HUDEP-2 (cell line): ENCODE data around the gene ZNF205.

Experiments used
- DNase-seq, 76 experiments: peaks; one replicate each; lab custom pipeline; 2025; ENCODE audit not compliant: unreplicated experiment in 76 of 76; lab: John Stamatoyannopoulos, UW

The ZNF205 gene

GRCh38 chr16:3084969-3085670, 27.3 kb upstream of the ZNF205 start:
- DNase-seq = no peak

- no peak for DNase-seq
Measured at GRCh38 chr16:3085868-3086595, 26.4 kb upstream of the ZNF205 start.

DNA sequence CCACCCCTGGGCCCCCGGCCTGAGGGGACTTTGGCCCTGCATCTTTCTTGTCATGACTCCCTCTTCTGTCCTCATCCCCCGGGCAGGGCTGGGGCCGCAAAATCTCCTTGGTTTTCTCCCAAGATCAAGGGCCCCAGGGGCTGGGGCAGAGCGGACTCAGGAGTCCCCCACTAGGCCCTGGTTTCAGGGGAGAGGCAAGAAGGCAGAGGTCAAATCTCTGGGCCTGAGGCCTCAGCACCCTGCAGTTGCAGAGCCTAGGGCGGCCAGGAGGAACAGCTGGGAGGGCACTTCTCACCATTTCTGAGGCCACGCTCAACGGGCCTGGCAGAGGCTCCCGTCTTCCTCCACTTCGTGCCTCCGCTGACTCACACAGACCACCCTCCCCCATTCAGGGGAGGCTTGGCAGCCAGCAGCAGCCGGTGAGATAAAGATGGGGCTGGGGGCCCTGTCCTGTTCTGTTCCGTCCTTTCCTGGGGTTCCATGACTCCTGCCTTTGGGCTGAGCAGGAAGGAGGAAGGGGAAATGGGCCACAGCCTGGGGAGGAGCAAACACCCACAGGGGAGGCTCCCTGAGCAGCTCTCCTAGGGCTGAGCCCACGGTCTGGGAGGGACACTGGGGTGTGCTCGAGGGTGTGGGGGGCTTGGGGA, 25.7 kb upstream of the ZNF205 start:
- peak in 1 of 76 experiments; percentile 1 for DNase-seq

GRCh38 chr16:3087243-3088235, 24.8 kb upstream of the ZNF205 start:
- peak in 2 of 76 experiments; percentile 5 to 10 for DNase-seq

GRCh38 chr16:3088450-3088849, 23.9 kb upstream of the ZNF205 start:
- DNase-seq = no peak

- no peak for DNase-seq
Measured at GRCh38 chr16:3088925-3089716, 23.3 kb upstream of the ZNF205 start.

GRCh38 chr16:3089717-3090592, 22.4 kb upstream of the ZNF205 start:
- DNase-seq = no peak

- no peak for DNase-seq
Measured at GRCh38 chr16:3091551-3091950, 20.8 kb upstream of the ZNF205 start.

DNA sequence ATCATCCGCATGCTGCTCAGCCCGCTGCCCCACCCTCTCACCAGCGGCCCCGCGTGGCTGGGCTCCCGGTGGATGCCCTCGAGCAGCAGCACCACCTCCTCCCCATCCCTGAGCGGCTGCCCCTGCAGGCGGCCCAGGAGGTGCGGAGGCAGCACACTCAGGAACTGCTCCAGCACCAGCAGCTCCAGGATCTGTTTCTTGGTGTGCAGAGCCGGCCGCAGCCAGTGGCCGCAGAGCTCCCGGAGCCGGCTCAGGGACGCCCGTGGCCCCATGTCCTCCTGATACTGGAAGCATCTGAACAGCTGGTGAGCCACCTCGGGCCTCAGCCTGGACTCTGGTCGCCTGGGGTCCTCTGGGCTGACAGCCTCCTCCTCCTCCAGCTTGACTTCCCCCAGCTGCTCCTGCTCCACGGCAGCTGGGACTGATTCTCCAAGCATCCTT, 19.9 kb upstream of the ZNF205 start:
- DNase-seq = no peak

- DNase-seq = peak in 49 of 76 experiments; percentile 2 to 71 (median 30)
Measured at GRCh38 chr16:3094289-3095027, 17.9 kb upstream of the ZNF205 start.

- peak in 52 of 76 experiments; percentile 6 to 68 (median 34) for DNase-seq
Measured at GRCh38 chr16:3095869-3096268, 16.5 kb upstream of the ZNF205 start.

GRCh38 chr16:3096362-3096761, 16.0 kb upstream of the ZNF205 start:
- no peak for DNase-seq

GRCh38 chr16:3097266-3097665, 15.1 kb upstream of the ZNF205 start:
- DNase-seq = no peak

GRCh38 chr16:3098459-3099394, 13.7 kb upstream of the ZNF205 start, which contains the start of gene ZSCAN10:
Gene ZSCAN10 (minus strand): TSS chr16:3099294. CDS start chr16:3092937, 6,357 bp downstream.
- DNase-seq = no peak

- DNase-seq = no peak
Measured at GRCh38 chr16:3099395-3099731, 13.0 kb upstream of the ZNF205 start.

- DNase-seq = peak in 75 of 76 experiments; percentile 16 to 96 (median 90)
Measured at GRCh38 chr16:3099732-3100499, 12.5 kb upstream of the ZNF205 start.
